T-helper 2 cell treated with Interferon-gamma antibody and Interleukin-4, amounts not matched to agents 5 μg/mL and 100 μg/mL, for 36 hours (primary cell): Measurements from ENCODE around the gene NOS1.

Source experiments
- DNase-seq: peaks from one replicate; pipeline ENCODE4 v3.0.0; 2021; ENCODE audit warnings: low spot score
- H3K27ac Mint-ChIP-seq: one replicate; pipeline ENCODE4 v1.8.0; 2021; ENCODE audit warnings: mild to moderate bottlenecking, mixed read lengths
- H3K27me3 Mint-ChIP-seq: one replicate; pipeline ENCODE4 v1.8.0; 2021; ENCODE audit warnings: low read depth, mixed read lengths
- H3K36me3 Mint-ChIP-seq: one replicate; pipeline ENCODE4 v1.8.0; 2021; ENCODE audit warnings: low read depth, mixed read lengths
- H3K4me1 Mint-ChIP-seq: one replicate; pipeline ENCODE4 v1.8.0; 2021; ENCODE audit warnings: low read depth, mixed read lengths
- H3K4me3 Mint-ChIP-seq: one replicate; pipeline ENCODE4 v1.8.0; 2022; ENCODE audit warnings: mild to moderate bottlenecking, moderate library complexity, mixed read lengths
- H3K9me3 Mint-ChIP-seq: one replicate; pipeline ENCODE4 v1.8.0; 2021; ENCODE audit warnings: mixed read lengths

The NOS1 gene

DNA sequence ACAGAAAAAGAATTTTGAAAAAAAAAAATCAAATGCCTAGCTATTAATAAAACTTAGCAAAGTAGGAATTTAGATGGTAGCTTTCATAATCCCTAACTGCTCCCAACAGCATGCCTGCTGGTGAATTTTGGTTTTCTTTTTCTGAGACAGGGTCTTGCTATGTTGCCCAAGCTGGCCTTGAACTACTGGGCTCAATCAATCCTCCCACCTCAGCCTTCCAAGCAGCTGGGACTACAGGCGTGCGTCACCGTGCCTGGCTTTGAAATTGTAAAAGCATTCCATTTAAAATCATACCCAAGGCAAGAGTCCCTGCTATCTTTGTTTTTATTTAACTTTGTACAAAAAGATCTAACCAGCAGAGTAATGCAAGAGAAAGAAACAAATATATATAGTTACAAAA, 191.9 kb downstream of the NOS1 start:
- Mint-ChIP-seq H3K4me3 (no peak overlapping the region), H3K4me1 (no peaks in the 10 kb centered on the region), H3K27ac (no peak overlapping the region), H3K36me3 (peaks cover 54% of the 10 kb centered on the region), H3K9me3 (no peaks in the 10 kb centered on the region), H3K27me3 (no peaks in the 10 kb centered on the region)
- DNase-seq, result no peak

DNA sequence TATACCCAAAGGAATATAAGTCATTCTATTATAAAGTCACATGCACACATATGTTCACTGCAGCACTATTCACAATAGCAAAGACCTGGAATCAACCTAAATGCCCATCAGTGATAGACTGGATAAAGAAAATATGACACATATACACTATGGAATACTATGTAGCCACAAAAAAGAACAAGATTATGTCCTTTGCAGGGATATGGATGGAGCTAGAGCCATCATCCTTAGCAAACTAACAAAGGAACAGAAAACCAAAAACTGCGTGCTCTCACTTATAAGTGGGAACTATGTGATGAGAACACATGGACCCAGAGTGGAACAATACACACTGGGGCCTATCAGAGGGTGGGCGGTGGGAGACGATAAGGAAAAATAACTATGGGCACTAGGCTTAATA, 192.4 kb downstream of the NOS1 start:
- H3K4me3 Mint-ChIP-seq, result no peak overlapping the region
- peaks cover 52% of the 10 kb centered on the region for H3K36me3 Mint-ChIP-seq
- DNase-seq, result no peak
- no peaks in the 10 kb centered on the region for H3K4me1 Mint-ChIP-seq
- H3K27ac Mint-ChIP-seq, result no peak overlapping the region
- no peaks in the 10 kb centered on the region for H3K27me3 Mint-ChIP-seq
- H3K9me3 Mint-ChIP-seq, result no peaks in the 10 kb centered on the region

DNA sequence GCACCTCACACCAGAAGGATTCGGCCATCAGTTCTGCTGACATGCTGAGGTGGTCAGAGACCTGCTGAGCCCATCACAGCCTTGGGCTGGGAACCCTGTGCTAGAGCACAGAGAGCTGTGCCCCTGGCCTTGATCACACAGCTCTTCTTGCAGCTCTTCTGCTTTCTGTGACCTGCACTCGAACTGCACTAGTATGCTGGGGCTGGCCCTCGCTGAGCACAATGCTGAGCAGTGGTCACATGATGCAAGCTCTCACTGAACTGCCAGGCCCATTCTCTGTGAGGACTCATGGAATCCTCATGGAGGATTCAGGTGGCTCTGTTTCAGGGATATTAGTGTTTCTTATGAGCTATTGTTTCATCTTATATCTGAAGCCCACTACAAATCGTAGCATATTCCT, 193.7 kb downstream of the NOS1 start:
- Mint-ChIP-seq H3K27me3 (no peaks in the 10 kb centered on the region), H3K4me3 (no peak overlapping the region), H3K36me3 (peaks cover 53% of the 10 kb centered on the region), H3K4me1 (no peaks in the 10 kb centered on the region), H3K9me3 (no peaks in the 10 kb centered on the region), H3K27ac (no peak overlapping the region)
- no peak for DNase-seq

DNA sequence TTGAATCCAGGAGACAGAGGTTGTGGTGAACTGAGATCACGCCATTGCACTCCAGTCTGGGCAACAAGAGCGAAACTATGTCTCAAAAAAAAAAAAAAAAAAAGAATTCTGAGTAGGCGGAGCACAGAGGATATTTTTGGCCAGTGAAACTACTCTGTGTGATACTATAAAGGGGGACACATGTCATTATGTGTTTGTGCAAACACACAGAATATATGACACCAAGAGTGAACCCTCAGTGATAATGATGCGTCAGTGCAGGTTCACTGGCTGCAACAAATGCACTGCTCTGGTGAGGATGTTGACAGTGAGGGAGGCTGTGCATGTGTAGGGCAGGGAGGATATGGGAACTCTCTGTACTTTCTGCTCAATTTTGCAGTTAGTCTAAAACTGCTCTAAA, 195.3 kb downstream of the NOS1 start:
- Mint-ChIP-seq H3K9me3 (no peaks in the 10 kb centered on the region), H3K36me3 (peaks cover 55% of the 10 kb centered on the region), H3K4me3 (no peak overlapping the region), H3K27me3 (no peaks in the 10 kb centered on the region), H3K4me1 (no peaks in the 10 kb centered on the region), H3K27ac (no peak overlapping the region)
- no peak for DNase-seq

DNA sequence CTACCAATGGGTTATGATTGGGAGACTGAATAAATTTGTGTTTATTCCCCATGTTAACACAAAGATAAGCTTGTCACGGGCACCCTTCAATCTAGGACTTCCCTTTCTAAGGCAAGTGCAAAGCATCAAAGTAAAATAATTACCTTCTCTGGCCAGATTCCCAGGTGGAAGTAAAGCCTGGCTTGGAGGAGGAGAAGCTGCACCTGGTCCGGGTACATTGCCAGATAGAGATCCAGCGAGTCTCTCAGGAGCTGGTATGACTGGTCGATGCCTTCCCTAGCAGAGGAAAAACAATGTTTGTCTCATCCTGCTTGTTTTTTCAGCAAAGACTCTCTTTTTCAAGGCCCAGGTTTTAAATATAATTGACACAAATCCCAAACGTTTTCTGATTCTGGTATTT, 196.1 kb downstream of the NOS1 start:
- Mint-ChIP-seq H3K9me3 (no peaks in the 10 kb centered on the region), H3K27me3 (no peaks in the 10 kb centered on the region), H3K4me1 (no peaks in the 10 kb centered on the region), H3K36me3 (peaks cover 55% of the 10 kb centered on the region), H3K4me3 (no peak overlapping the region), H3K27ac (no peak overlapping the region)
- no peak for DNase-seq

DNA sequence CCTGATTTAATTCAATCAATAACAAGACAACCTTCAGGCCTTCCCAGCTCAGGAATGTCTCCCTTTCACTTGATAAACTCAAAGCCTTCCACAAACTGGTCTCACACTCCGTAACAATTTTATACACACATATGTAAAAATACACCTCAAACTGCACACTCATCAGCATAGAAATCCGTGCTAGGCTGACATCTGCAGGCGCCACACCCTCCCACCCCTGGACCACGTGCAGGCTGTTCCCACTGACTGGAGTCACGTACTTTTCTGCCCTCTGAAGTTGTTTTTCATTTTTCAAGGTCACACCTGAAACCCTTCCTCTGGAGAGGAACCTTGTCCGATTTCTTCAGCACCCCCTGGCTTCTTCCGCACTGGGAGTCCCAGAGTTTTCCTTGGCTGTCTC, 198.8 kb downstream of the NOS1 start:
- no peaks in the 10 kb centered on the region for H3K27me3 Mint-ChIP-seq
- H3K4me1 Mint-ChIP-seq, result no peaks in the 10 kb centered on the region
- no peak for DNase-seq
- H3K9me3 Mint-ChIP-seq, result no peaks in the 10 kb centered on the region
- H3K36me3 Mint-ChIP-seq, result peaks cover 50% of the 10 kb centered on the region
- H3K27ac Mint-ChIP-seq, result no peak overlapping the region
- no peak overlapping the region for H3K4me3 Mint-ChIP-seq

GRCh38 chr12:117162167-117162539, 199.3 kb downstream of the NOS1 start:
- Mint-ChIP-seq H3K4me3 (no peak overlapping the region), H3K27me3 (no peaks in the 10 kb centered on the region), H3K9me3 (no peaks in the 10 kb centered on the region), H3K4me1 (no peaks in the 10 kb centered on the region), H3K36me3 (peaks cover 52% of the 10 kb centered on the region), H3K27ac (no peak overlapping the region)
- DNase-seq, result no peak

DNA sequence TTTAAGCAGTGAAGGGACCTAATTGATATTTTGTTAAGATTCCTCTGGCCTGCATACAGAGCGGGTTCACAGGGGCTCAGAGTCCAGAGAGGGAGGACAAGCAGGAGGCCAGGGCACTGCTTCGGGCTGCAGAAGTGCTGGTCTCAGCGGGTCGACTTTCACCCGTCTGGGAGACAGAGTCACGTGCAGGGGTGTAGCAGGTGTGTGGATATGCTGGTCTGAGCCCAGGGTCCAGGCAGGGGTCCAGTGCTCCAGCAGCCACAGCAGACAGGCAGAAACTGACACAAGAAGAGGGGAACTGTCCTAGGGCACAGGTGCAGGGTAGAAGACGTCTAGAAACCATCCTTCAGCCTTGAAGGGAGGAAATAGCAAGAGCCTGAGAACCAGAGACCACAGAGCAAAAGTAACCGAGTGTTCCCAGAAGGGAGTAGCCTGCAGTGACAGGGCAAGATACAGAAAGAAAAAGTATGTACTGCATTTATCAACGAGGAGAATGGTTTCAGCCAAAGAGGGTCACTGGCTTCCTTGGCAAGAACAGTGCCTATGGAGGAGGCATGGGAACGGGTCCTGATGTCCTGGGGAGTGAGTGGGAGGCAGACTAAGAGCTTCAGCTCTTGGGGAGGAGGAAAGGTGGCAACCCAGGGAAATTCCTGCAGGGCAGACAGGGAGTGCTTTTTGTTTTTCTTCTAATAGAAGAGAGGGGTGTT, 199.8 kb downstream of the NOS1 start:
- Mint-ChIP-seq H3K27ac (no peak overlapping the region), H3K4me1 (no peaks in the 10 kb centered on the region), H3K9me3 (no peaks in the 10 kb centered on the region), H3K4me3 (no peak overlapping the region), H3K36me3 (peaks cover 49% of the 10 kb centered on the region), H3K27me3 (no peaks in the 10 kb centered on the region)
- DNase-seq, result no peak

DNA sequence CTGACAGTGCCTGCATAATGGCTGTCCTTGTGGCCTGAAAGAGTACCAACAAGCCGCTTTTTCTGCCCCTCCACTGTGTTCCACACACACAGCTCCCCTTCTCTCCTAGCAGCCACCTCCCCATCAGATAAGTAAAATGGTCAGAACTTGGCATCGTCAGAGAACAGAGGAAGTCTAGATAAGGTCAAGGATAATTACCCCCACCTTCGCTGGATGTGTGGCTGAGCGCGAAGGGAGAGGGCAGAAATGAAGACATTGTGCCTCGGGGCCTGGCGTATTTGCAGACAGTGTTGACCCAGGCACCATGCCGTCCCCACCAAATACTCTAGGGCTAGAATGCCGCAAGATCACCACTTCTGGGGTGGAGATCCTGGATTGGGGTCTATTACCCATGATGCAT, 201.8 kb downstream of the NOS1 start:
- Mint-ChIP-seq H3K27ac (no peak overlapping the region), H3K4me1 (no peaks in the 10 kb centered on the region), H3K9me3 (no peaks in the 10 kb centered on the region), H3K27me3 (no peaks in the 10 kb centered on the region), H3K36me3 (peaks cover 48% of the 10 kb centered on the region), H3K4me3 (no peak overlapping the region)
- no peak for DNase-seq

DNA sequence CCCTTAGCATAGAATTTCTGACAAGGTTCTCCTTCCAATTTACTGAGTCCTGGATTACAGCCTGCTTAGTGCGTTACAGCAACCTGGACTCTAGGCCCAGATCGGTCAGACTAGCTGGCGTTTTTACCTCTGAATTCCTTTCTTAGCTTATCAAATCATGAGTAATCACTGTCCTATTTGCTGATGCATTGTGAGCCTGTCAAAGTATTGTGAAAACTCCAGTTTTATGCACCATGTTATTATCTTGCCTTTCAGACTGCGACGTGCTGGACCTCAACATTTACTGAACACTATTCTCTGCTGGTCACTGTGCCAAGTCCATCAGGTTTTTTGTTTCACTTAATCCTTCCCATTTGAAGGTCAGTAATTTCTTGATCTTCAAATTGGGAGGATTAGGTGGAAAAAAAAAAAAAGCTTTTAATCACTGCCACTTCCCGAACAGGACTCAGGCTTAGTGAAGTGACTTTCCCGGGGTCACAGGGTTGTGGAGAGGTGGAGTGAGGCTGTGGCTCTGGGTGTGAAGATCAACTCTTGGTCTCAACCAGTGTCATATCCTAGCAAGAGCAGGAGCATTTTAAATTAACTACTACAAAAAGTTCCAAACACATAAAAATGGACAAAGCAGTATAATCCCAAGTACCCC, 202.4 kb downstream of the NOS1 start:
- peaks cover 52% of the 10 kb centered on the region for H3K36me3 Mint-ChIP-seq
- H3K4me3 Mint-ChIP-seq, result no peak overlapping the region
- no peaks in the 10 kb centered on the region for H3K27me3 Mint-ChIP-seq
- no peaks in the 10 kb centered on the region for H3K4me1 Mint-ChIP-seq
- no peaks in the 10 kb centered on the region for H3K9me3 Mint-ChIP-seq
- DNase-seq, result no peak
- no peak overlapping the region for H3K27ac Mint-ChIP-seq
